HepG2 (cell line): Measurements from ENCODE around the gene FBXL12. TPM values are rescaled to one million over a fixed set of nuclear protein-coding genes. Genes with fewer than 3 reads are reported as not detected.

Experiments used
- AGO2 ChIP-seq: fragments of 200-400 bp; formaldehyde crosslinking; optimal IDR thresholded peaks from 2 replicates; pipeline ENCODE3; 2017; ENCODE audit warnings: mild to moderate bottlenecking, low read depth, low read length, moderate library complexity
- EEA1 ChIP-seq: sonication (generic); formaldehyde crosslinking; IDR thresholded peaks from 2 replicates; pipeline ENCODE4 v1.5.1; 2020; ENCODE audit warnings: mild to moderate bottlenecking, missing genetic modification reagents, borderline replicate concordance
- POLR2A ChIP-seq, 2 experiments: IDR thresholded peaks; 2 replicates each; pipeline ENCODE4 v1.6.1; 2011; ENCODE audit warnings: low read depth in 2 of 2, low read length in 2 of 2, mild to moderate bottlenecking in 1 of 2, moderate library complexity in 1 of 2; ENCODE audit not compliant: insufficient read depth in 1 of 2
- WIZ ChIP-seq: sonication (generic); formaldehyde crosslinking; IDR thresholded peaks from 2 replicates; pipeline ENCODE4 v1.5.1; 2020; ENCODE audit warnings: mild to moderate bottlenecking, missing genetic modification reagents
- ZNF20 ChIP-seq: sonication (generic); formaldehyde crosslinking; IDR thresholded peaks from 2 replicates; pipeline ENCODE4 v1.4.0; 2020; ENCODE audit warnings: mild to moderate bottlenecking, moderate library complexity, missing genetic modification reagents
- ZNF446 ChIP-seq: sonication (generic); formaldehyde crosslinking; IDR thresholded peaks from 2 replicates; pipeline ENCODE4 v1.5.0; 2020; ENCODE audit warnings: mild to moderate bottlenecking, missing genetic modification reagents
- ZNF552 ChIP-seq: sonication (generic); formaldehyde crosslinking; IDR thresholded peaks from 2 replicates; pipeline ENCODE4 v1.9.0; 2022; ENCODE audit warnings: missing genetic modification reagents, mild to moderate bottlenecking, borderline replicate concordance
- ZNF629 ChIP-seq: sonication (generic); formaldehyde crosslinking; conservative IDR thresholded peaks from 2 replicates; pipeline ENCODE4 v1.5.0; 2020; ENCODE audit warnings: missing genetic modification reagents
- ZNF790 ChIP-seq: sonication (generic); formaldehyde crosslinking; IDR thresholded peaks from 2 replicates; pipeline ENCODE4 v1.8.0; 2022; ENCODE audit warnings: missing genetic modification reagents, mild to moderate bottlenecking, borderline replicate concordance
- ZNF839 ChIP-seq: sonication (generic); formaldehyde crosslinking; IDR thresholded peaks from 2 replicates; pipeline ENCODE4 v1.4.0; 2020; ENCODE audit warnings: missing genetic modification reagents, mild to moderate bottlenecking, borderline replicate concordance
- polyA plus RNA-seq, 8 experiments: library from polyadenylated mRNA; depleted of rRNA in 3 of 8; stranded (reverse) in 7 of 8; unstranded in 1 of 8; fragments of >200 nt; fragmentation: Illumina TruSeq in 4 of 8; extraction: Trizol in 4 of 8; gene quantifications; 2 replicates each; pipeline versions ENCODE4 v1.2.1 to v1.2.3, GENCODE V29; 2011 to 2016; ENCODE audit warnings: low read depth in 4 of 8, missing spikeins in 1 of 8, mixed read lengths in 1 of 8; ENCODE audit not compliant: insufficient read depth in 1 of 8
- total RNA-seq, 5 experiments: library from RNA; depleted of rRNA; stranded (reverse); fragments of >200 nt; fragmentation: Illumina TruSeq; extraction: Trizol; gene quantifications; 2 replicates each; pipeline ENCODE4 v1.2.3, GENCODE V29; 2016; ENCODE audit warnings: low read depth in 1 of 5
- TF ChIP-seq, protein P1 (sequence below): sonication (generic); formaldehyde crosslinking; IDR thresholded peaks from 2 replicates; pipeline ENCODE4 v1.4.0; 2020; ENCODE audit warnings: mild to moderate bottlenecking, missing genetic modification reagents
- TF ChIP-seq, protein P2 (sequence below): sonication (generic); formaldehyde crosslinking; IDR thresholded peaks from 2 replicates; pipeline ENCODE4 v1.5.1; 2020; ENCODE audit warnings: missing genetic modification reagents, mild to moderate bottlenecking, borderline replicate concordance
- TF ChIP-seq, protein P3 (sequence below): sonication (generic); formaldehyde crosslinking; IDR thresholded peaks from 2 replicates; pipeline ENCODE4 v1.8.0; 2022; ENCODE audit warnings: missing genetic modification reagents, low read depth, mild to moderate bottlenecking, borderline replicate concordance

Gene FBXL12
- total and polyA plus RNA-seq, 2 of the 13 experiments (the other 11 are each of a cell fraction or from before 2014, with no cell fraction given): 20.4 to 23.1 TPM

GRCh38 chr19:9818175-9818733, 625 bp downstream of the FBXL12 start (continued):
- peak; percentile 92 for TF ChIP-seq ZNF446 (CRISPR knock-in tag)
- no peak for TF ChIP-seq ZNF839 (CRISPR knock-in tag)
- TF ChIP-seq ZNF552 (CRISPR knock-in tag): 0 out of 2 replicates have a peak, but pooled peaks have one; percentile 39
- TF ChIP-seq, protein P1, sequence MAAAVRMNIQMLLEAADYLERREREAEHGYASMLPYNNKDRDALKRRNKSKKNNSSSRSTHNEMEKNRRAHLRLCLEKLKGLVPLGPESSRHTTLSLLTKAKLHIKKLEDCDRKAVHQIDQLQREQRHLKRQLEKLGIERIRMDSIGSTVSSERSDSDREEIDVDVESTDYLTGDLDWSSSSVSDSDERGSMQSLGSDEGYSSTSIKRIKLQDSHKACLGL (CRISPR knock-in tag): peak; percentile 64; the same call in 1 of the 2 replicates
- TF ChIP-seq WIZ (CRISPR knock-in tag): 0 out of 2 replicates have a peak, but pooled peaks have one; percentile 69
- TF ChIP-seq ZNF20: no peak
- TF ChIP-seq EEA1 (CRISPR knock-in tag): peak; percentile 52; the same call in 1 of the 2 replicates
- TF ChIP-seq AGO2: no peak
- TF ChIP-seq, protein P2, sequence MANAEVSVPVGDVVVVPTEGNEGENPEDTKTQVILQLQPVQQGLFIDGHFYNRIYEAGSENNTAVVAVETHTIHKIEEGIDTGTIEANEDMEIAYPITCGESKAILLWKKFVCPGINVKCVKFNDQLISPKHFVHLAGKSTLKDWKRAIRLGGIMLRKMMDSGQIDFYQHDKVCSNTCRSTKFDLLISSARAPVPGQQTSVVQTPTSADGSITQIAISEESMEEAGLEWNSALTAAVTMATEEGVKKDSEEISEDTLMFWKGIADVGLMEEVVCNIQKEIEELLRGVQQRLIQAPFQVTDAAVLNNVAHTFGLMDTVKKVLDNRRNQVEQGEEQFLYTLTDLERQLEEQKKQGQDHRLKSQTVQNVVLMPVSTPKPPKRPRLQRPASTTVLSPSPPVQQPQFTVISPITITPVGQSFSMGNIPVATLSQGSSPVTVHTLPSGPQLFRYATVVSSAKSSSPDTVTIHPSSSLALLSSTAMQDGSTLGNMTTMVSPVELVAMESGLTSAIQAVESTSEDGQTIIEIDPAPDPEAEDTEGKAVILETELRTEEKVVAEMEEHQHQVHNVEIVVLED (CRISPR knock-in tag): no peak
- TF ChIP-seq ZNF790 (CRISPR knock-in tag): peak; percentile 91; the same call in 1 of the 2 replicates
- TF ChIP-seq POLR2A (IDR thresholded peaks at IDR 0.05; ENCODE audit: insufficient read depth in 1 of 2, low read depth in 2 of 2, low read length in 2 of 2): no peak
- TF ChIP-seq, protein P3, sequence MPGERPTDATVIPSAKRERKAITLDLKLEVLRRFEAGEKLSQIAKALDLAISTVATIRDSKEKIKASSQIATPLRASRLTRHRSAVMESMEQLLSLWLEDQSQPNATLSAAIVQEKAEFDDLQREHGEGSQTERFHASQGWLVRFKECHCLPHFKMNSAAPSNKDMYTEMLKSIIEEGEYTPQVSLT (CRISPR knock-in tag): no peak
- peak; percentile 89 for TF ChIP-seq ZNF629 (CRISPR knock-in tag)
- TF ChIP-seq, all 625 proteins: peak for 45
